ENCODE results near the gene LDHB. TPM values are rescaled to one million over a fixed set of nuclear protein-coding genes. Genes with fewer than 3 reads are reported as not detected.
A peak's percentile ranks its signal among the peaks of the same experiment; 100 is the strongest.
"Not testable (repeated sequence)": the region's sequence is repeated elsewhere in the genome, so short reads cannot be mapped to it uniquely, and the experiment has no call there.

LDHB gene
- total and polyA plus RNA-seq, 12 donors: 1,053 to 3,111 (median 2,124) TPM

GRCh38 chr12:21675096-21675495 lies 17.5 kb upstream of the LDHB start:
- H3K36me3 ChIP-seq: no peaks in the 10 kb centered on the region
- intact Hi-C loops (cut with DNase I): loop anchor here in 3 of 10 donors (5.0 to 10.0 kb wide), 2 partner anchors 68 to 180 kb away; no protein-coding TSS in a partner anchor
- no peak for ATAC-seq
- H3K4me3 ChIP-seq: no peak overlapping the region
- peaks cover 0 to 14% (median 0%) of the 10 kb centered on the region in 9 donors for H3K4me1 ChIP-seq
- no peak for TF ChIP-seq CTCF (IDR thresholded peaks at IDR 0.05)
- peaks cover 0 to 3% (median 0%) of the 10 kb centered on the region in 7 donors for H3K27me3 ChIP-seq
- no peak for DNase-seq
- WGBS, 2 donors: 92 to 95% methylated on average over 5 of the region's 5 CpGs
- H3K27ac ChIP-seq: no peak overlapping the region
- H3K9me3 ChIP-seq: no peaks in the 10 kb centered on the region

GRCh38 chr12:21673830-21674552 lies 16.3 kb upstream of the LDHB start:
- not testable (repeated sequence) for H3K4me1 ChIP-seq, H3K9me3 ChIP-seq, H3K36me3 ChIP-seq, H3K27ac ChIP-seq, H3K27me3 ChIP-seq, DNase-seq, H3K4me3 ChIP-seq
- intact Hi-C loops (cut with DNase I): loop anchor here in 2 of 10 donors (10.0 kb wide), 1 partner anchor 179 kb away; no protein-coding TSS in a partner anchor
- WGBS, 2 donors: 96 to 97% methylated on average over 37 to 39 of the region's 39 CpGs
- ATAC-seq: peak in 1 of 8 donors; percentile 55

- intact Hi-C loops (cut with DNase I): loop anchor here in 2 of 10 donors (10.0 kb wide), 1 partner anchor 177 kb away; no protein-coding TSS in a partner anchor
- Histone ChIP-seq H3K9me3 (no peaks in the 10 kb centered on the region), H3K4me3 (no peak overlapping the region), H3K36me3 (no peaks in the 10 kb centered on the region), H3K27ac (no peak overlapping the region), H3K27me3 (peaks cover 0 to 3% (median 0%) of the 10 kb centered on the region in 7 donors), H3K4me1 (no peaks in the 10 kb centered on the region)
- 62 to 69% methylated on average over 1 of the region's 1 CpG for WGBS, 2 donors
- no peak for ATAC-seq
- no peak for TF ChIP-seq CTCF (IDR thresholded peaks at IDR 0.05)
- DNase-seq: no peak
Measured at GRCh38 chr12:21672146-21672545, 14.5 kb upstream of the LDHB start.

GRCh38 chr12:21666722-21667121 lies 9.1 kb upstream of the LDHB start:
- no peak overlapping the region for H3K27ac ChIP-seq
- no peak for ATAC-seq
- TF ChIP-seq CTCF (IDR thresholded peaks at IDR 0.05): no peak
- no peaks in the 10 kb centered on the region for H3K9me3 ChIP-seq
- intact Hi-C loops (cut with DNase I): no loop called here
- no peak for DNase-seq
- no peak overlapping the region for H3K4me3 ChIP-seq
- WGBS, 2 donors: 78 to 80% methylated on average over 4 of the region's 4 CpGs
- H3K27me3 ChIP-seq: no peaks in the 10 kb centered on the region
- H3K36me3 ChIP-seq: no peaks in the 10 kb centered on the region
- H3K4me1 ChIP-seq: no peaks in the 10 kb centered on the region

GRCh38 chr12:21665816-21666215 lies 8.2 kb upstream of the LDHB start:
- no peak for TF ChIP-seq CTCF (IDR thresholded peaks at IDR 0.05)

More at GRCh38 chr12:21665816-21666215, 8.2 kb upstream of the LDHB start:
- H3K27me3 ChIP-seq: no peaks in the 10 kb centered on the region
- intact Hi-C loops (cut with DNase I): no loop called here
- no peaks in the 10 kb centered on the region for H3K4me1 ChIP-seq
- no peaks in the 10 kb centered on the region for H3K9me3 ChIP-seq
- H3K4me3 ChIP-seq: no peak overlapping the region
- H3K27ac ChIP-seq: no peak overlapping the region
- DNase-seq (no peak), ATAC-seq (no peak)
- WGBS, 2 donors: 85 to 89% methylated on average over 7 of the region's 7 CpGs
- no peaks in the 10 kb centered on the region for H3K36me3 ChIP-seq

Measured in heart right ventricle (tissue), 16 donors.